ENCODE data around the gene IL16. TPM values are rescaled to one million over a fixed set of nuclear protein-coding genes. Genes with fewer than 3 reads are reported as not detected.

The IL16 gene
- total RNA-seq, 1 experiment from 2014 or later = 1.8 TPM

- Histone ChIP-seq H3K9me3 (ENCODE audit: low read depth, low read length, poor library complexity, severe bottlenecking) (no peaks in the 10 kb centered on the region), H3K4me3 (ENCODE audit: low read depth, low read length, poor library complexity, severe bottlenecking) (no peak overlapping the region), H3K4me1 (ENCODE audit: insufficient read depth, low read length, poor library complexity, severe bottlenecking) (no peaks in the 10 kb centered on the region), H3K36me3 (ENCODE audit: insufficient read depth, low read length, poor library complexity, severe bottlenecking) (no peaks in the 10 kb centered on the region), H3K27me3 (replicated peaks; ENCODE audit: insufficient read depth, low read depth, low read length, poor library complexity) (no peaks in the 10 kb centered on the region), H3K27ac (ENCODE audit: low read depth, low read length, poor library complexity, severe bottlenecking) (no peak overlapping the region)
- ChIA-PET CTCF (no interaction called here), POLR2A (ENCODE audit: low non-redundant PET) (no interaction called here)
- intact Hi-C loops (cut with micrococcal nuclease; ENCODE audit: unreplicated experiment) = no loop called here
- TF ChIP-seq EZH2 (IDR thresholded peaks at IDR 0.05; ENCODE audit: borderline replicate concordance, low read depth, low read length, poor library complexity, severe bottlenecking) = no peak
- peak; percentile 24 for DNase-seq (ENCODE audit: low spot score)
- no TSS peak for BruUV-seq (replicated peaks)
Measured at GRCh38 chr15:81189583-81190283, 6.9 kb upstream of the IL16 start.

- Histone ChIP-seq H3K4me3 (ENCODE audit: low read depth, low read length, poor library complexity, severe bottlenecking) (no peak overlapping the region), H3K36me3 (ENCODE audit: insufficient read depth, low read length, poor library complexity, severe bottlenecking) (no peaks in the 10 kb centered on the region), H3K9me3 (ENCODE audit: low read depth, low read length, poor library complexity, severe bottlenecking) (no peaks in the 10 kb centered on the region), H3K27me3 (replicated peaks; ENCODE audit: insufficient read depth, low read depth, low read length, poor library complexity) (no peaks in the 10 kb centered on the region), H3K27ac (ENCODE audit: low read depth, low read length, poor library complexity, severe bottlenecking) (no peak overlapping the region), H3K4me1 (ENCODE audit: insufficient read depth, low read length, poor library complexity, severe bottlenecking) (no peaks in the 10 kb centered on the region)
- ChIA-PET POLR2A (ENCODE audit: low non-redundant PET) (no interaction called here), CTCF (no interaction called here)
- DNase-seq (ENCODE audit: low spot score) = no peak
- TF ChIP-seq, protein P1, sequence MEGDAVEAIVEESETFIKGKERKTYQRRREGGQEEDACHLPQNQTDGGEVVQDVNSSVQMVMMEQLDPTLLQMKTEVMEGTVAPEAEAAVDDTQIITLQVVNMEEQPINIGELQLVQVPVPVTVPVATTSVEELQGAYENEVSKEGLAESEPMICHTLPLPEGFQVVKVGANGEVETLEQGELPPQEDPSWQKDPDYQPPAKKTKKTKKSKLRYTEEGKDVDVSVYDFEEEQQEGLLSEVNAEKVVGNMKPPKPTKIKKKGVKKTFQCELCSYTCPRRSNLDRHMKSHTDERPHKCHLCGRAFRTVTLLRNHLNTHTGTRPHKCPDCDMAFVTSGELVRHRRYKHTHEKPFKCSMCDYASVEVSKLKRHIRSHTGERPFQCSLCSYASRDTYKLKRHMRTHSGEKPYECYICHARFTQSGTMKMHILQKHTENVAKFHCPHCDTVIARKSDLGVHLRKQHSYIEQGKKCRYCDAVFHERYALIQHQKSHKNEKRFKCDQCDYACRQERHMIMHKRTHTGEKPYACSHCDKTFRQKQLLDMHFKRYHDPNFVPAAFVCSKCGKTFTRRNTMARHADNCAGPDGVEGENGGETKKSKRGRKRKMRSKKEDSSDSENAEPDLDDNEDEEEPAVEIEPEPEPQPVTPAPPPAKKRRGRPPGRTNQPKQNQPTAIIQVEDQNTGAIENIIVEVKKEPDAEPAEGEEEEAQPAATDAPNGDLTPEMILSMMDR (conservative IDR thresholded peaks at IDR 0.05; ENCODE audit: low read depth, low read length) = no peak
- no peak for TF ChIP-seq EZH2 (IDR thresholded peaks at IDR 0.05; ENCODE audit: borderline replicate concordance, low read depth, low read length, poor library complexity, severe bottlenecking)
- intact Hi-C loops (cut with micrococcal nuclease; ENCODE audit: unreplicated experiment) = no loop called here
- no TSS peak for BruUV-seq (replicated peaks)
Measured at GRCh38 chr15:81190922-81191507, 5.7 kb upstream of the IL16 start.

DNA sequence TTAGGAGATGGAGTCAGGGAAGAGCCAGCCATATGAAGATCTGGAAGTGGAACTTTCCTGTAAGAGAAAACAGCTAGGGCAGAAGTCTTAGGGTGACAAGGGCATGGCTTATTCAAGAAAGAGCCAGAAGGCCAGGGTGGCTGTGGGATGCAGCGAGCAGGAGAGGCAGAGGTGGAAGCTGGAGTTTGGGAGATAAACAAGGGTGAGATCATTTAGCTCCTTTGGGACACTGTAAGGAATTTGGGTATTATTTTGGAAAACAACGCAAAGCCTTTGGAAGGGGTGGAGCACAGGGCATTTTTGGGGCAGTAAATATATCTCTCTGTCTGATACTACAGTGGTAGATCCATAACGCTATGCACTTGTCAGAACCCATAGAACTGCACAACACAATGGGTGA, 5.0 kb upstream of the IL16 start:
- Histone ChIP-seq H3K27ac (ENCODE audit: low read depth, low read length, poor library complexity, severe bottlenecking) (no peak overlapping the region), H3K4me1 (ENCODE audit: insufficient read depth, low read length, poor library complexity, severe bottlenecking) (no peaks in the 10 kb centered on the region), H3K4me3 (ENCODE audit: low read depth, low read length, poor library complexity, severe bottlenecking) (no peak overlapping the region), H3K36me3 (ENCODE audit: insufficient read depth, low read length, poor library complexity, severe bottlenecking) (no peaks in the 10 kb centered on the region), H3K27me3 (replicated peaks; ENCODE audit: insufficient read depth, low read depth, low read length, poor library complexity) (no peaks in the 10 kb centered on the region), H3K9me3 (ENCODE audit: low read depth, low read length, poor library complexity, severe bottlenecking) (no peaks in the 10 kb centered on the region)
- intact Hi-C loops (cut with micrococcal nuclease; ENCODE audit: unreplicated experiment) = no loop called here
- no peak for DNase-seq (ENCODE audit: low spot score)
- BruUV-seq (replicated peaks) = no TSS peak
- CTCF ChIA-PET = no interaction called here
- POLR2A ChIA-PET (ENCODE audit: low non-redundant PET) = no interaction called here
- TF ChIP-seq, protein P1 (conservative IDR thresholded peaks at IDR 0.05; ENCODE audit: low read depth, low read length) = no peak
- TF ChIP-seq EZH2 (IDR thresholded peaks at IDR 0.05; ENCODE audit: borderline replicate concordance, low read depth, low read length, poor library complexity, severe bottlenecking) = no peak

GRCh38 chr15:81194723-81195122, 2.0 kb upstream of the IL16 start:
- Histone ChIP-seq H3K36me3 (ENCODE audit: insufficient read depth, low read length, poor library complexity, severe bottlenecking) (no peaks in the 10 kb centered on the region), H3K4me3 (ENCODE audit: low read depth, low read length, poor library complexity, severe bottlenecking) (no peak overlapping the region), H3K27ac (ENCODE audit: low read depth, low read length, poor library complexity, severe bottlenecking) (no peak overlapping the region), H3K27me3 (replicated peaks; ENCODE audit: insufficient read depth, low read depth, low read length, poor library complexity) (no peaks in the 10 kb centered on the region), H3K4me1 (ENCODE audit: insufficient read depth, low read length, poor library complexity, severe bottlenecking) (no peaks in the 10 kb centered on the region), H3K9me3 (ENCODE audit: low read depth, low read length, poor library complexity, severe bottlenecking) (no peaks in the 10 kb centered on the region)
- intact Hi-C loops (cut with micrococcal nuclease; ENCODE audit: unreplicated experiment) = no loop called here
- BruUV-seq (replicated peaks) = no TSS peak
- no peak for DNase-seq (ENCODE audit: low spot score)
- POLR2A ChIA-PET (ENCODE audit: low non-redundant PET) = no interaction called here
- CTCF ChIA-PET = no interaction called here
- TF ChIP-seq EZH2 (IDR thresholded peaks at IDR 0.05; ENCODE audit: borderline replicate concordance, low read depth, low read length, poor library complexity, severe bottlenecking) = no peak
- TF ChIP-seq, protein P1 (conservative IDR thresholded peaks at IDR 0.05; ENCODE audit: low read depth, low read length) = no peak
